RWPE2 (cell line): Measurements from ENCODE around the gene KHDC4.

Experiments used
- ATAC-seq: fragments of 200-7000 bp; cut with Tn5 transposase; 3 replicates; pipeline ENCODE4 v1.9.1; 2021; ENCODE audit warnings: low read depth
- DNase-seq: peaks from one replicate; pipeline ENCODE4 v3.0.0-alpha.2; 2020; ENCODE audit warnings: low spot score
- H3K27ac ChIP-seq: fragments of 450-650 bp; 2 replicates; pipeline ENCODE4 v1.5.1; 2017; ENCODE audit warnings: mild to moderate bottlenecking; ENCODE audit not compliant: poor library complexity, severe bottlenecking
- H3K27me3 ChIP-seq: fragments of 250-450 bp; sonication (Bioruptor Pico); 2 replicates; pipeline ENCODE4 v1.5.1; 2021; ENCODE audit warnings: mild to moderate bottlenecking, moderate library complexity; ENCODE audit not compliant: insufficient read depth, poor library complexity, severe bottlenecking
- H3K36me3 ChIP-seq: fragments of 250-450 bp; sonication (Bioruptor Pico); 2 replicates; pipeline ENCODE4 v1.5.1; 2020; ENCODE audit warnings: low read depth, mild to moderate bottlenecking, moderate library complexity
- H3K4me1 ChIP-seq: fragments of 250-450 bp; sonication (Bioruptor Pico); 2 replicates; pipeline ENCODE4 v1.5.1; 2021; ENCODE audit warnings: mild to moderate bottlenecking, moderate library complexity; ENCODE audit not compliant: insufficient read depth, poor library complexity, severe bottlenecking
- H3K4me3 ChIP-seq: fragments of 250-450 bp; sonication (Bioruptor Pico); 2 replicates; pipeline ENCODE4 v1.5.1; 2021; ENCODE audit warnings: mild to moderate bottlenecking, moderate library complexity; ENCODE audit not compliant: severe bottlenecking
- H3K9me3 ChIP-seq: fragments of 250-450 bp; sonication (Bioruptor Pico); 2 replicates; pipeline ENCODE4 v1.5.1; 2021; ENCODE audit warnings: mild to moderate bottlenecking, moderate library complexity; ENCODE audit not compliant: severe bottlenecking
- TF ChIP-seq, protein P1 (sequence below): fragments of 450-650 bp; IDR thresholded peaks from one replicate; pipeline ENCODE4 v1.5.1; 2017; ENCODE audit warnings: mild to moderate bottlenecking, moderate library complexity; ENCODE audit not compliant: poor library complexity, severe bottlenecking

KHDC4 gene

DNA sequence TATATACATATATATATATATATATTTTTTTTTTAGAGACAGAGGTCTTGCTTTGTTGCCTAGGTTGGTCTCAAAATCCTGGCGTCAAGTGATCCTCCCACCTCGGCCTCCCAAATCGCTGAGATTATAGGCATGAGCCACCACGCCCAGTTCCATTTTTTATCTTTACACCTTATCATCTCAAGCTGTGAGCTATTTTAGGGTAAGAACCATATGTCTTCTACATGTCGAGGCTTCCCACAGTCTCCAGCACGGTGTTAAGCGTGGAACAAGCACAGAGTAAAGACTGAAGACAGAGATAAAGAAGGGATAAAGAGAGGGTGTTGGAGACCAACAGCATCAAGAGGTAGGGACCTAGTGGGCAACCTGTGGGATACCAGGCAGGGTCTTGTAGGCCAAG lies 30.0 kb upstream of the KHDC4 start:
- DNase-seq (no peak), ATAC-seq (no peak)
- Histone ChIP-seq H3K9me3 (no peaks in the 10 kb centered on the region), H3K27me3 (no peaks in the 10 kb centered on the region), H3K4me3 (no peak overlapping the region), H3K36me3 (peaks cover 95% of the 10 kb centered on the region), H3K27ac (peak overlapping the region; percentile 7), H3K4me1 (peaks cover 22% of the 10 kb centered on the region)
- TF ChIP-seq, protein P1, sequence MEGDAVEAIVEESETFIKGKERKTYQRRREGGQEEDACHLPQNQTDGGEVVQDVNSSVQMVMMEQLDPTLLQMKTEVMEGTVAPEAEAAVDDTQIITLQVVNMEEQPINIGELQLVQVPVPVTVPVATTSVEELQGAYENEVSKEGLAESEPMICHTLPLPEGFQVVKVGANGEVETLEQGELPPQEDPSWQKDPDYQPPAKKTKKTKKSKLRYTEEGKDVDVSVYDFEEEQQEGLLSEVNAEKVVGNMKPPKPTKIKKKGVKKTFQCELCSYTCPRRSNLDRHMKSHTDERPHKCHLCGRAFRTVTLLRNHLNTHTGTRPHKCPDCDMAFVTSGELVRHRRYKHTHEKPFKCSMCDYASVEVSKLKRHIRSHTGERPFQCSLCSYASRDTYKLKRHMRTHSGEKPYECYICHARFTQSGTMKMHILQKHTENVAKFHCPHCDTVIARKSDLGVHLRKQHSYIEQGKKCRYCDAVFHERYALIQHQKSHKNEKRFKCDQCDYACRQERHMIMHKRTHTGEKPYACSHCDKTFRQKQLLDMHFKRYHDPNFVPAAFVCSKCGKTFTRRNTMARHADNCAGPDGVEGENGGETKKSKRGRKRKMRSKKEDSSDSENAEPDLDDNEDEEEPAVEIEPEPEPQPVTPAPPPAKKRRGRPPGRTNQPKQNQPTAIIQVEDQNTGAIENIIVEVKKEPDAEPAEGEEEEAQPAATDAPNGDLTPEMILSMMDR = no peak

DNA sequence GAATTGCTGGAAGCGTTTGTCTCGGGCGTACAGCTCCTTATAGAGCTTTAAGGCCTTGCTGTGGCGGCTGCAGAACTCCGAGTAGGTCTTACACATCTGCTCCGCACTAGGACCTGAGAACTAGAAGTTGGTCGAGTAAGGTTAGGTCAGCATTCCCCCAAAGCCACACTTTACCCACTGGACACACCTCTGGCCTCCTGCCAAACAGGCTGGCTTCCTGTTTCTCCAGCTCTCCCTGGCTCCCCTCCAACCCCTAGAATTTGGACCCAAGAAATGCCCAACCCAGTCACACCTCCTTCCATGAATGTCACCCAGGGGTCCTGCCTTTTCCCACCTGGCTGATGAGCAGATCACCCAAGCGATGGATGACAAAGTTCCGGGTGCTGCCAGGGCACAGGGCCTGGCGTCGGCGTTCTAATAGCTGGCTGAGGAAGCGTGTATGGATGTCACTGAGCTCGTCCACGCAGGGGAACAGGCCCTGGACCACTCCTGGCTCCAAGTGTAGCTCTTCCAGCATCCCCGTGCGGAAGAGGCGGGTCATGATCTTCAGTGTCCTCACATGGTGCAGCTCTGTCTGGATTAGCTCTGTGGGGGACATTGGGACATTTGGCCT lies 28.5 kb upstream of the KHDC4 start:
- H3K4me1 ChIP-seq = peaks cover 22% of the 10 kb centered on the region
- peaks cover 95% of the 10 kb centered on the region for H3K36me3 ChIP-seq
- peak overlapping the region; percentile 86 for H3K27ac ChIP-seq
- H3K4me3 ChIP-seq = no peak overlapping the region
- TF ChIP-seq, protein P1 = no peak
- H3K27me3 ChIP-seq = no peaks in the 10 kb centered on the region
- ATAC-seq (peak; percentile 17), DNase-seq (no peak)
- no peaks in the 10 kb centered on the region for H3K9me3 ChIP-seq

DNA sequence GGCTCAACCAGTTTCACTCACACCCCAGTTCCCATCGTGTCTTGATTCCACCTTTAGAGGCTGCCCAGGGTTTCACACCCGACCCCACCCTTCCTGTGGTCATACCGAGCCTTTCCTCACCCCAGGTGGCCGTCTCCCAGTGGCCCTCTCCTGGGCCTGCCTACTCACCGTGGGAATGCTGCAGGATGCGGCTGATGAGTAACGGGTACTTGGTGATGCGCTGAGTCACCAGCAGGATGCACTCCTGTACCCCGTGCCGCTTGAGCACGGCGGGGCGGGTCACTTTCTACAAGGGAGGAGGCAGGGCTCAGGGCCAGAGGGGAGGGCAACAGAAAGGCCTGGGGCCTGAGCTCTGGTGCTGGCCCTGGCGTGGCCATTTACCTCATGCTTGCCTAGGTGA lies 27.7 kb upstream of the KHDC4 start:
- H3K27ac ChIP-seq = peak overlapping the region; percentile 86
- peak; percentile 97 for ATAC-seq
- no peaks in the 10 kb centered on the region for H3K27me3 ChIP-seq
- TF ChIP-seq, protein P1 = peak; percentile 51
- peak; percentile 99 for DNase-seq
- H3K4me3 ChIP-seq = no peak overlapping the region
- H3K36me3 ChIP-seq = peaks cover 95% of the 10 kb centered on the region
- no peaks in the 10 kb centered on the region for H3K9me3 ChIP-seq
- H3K4me1 ChIP-seq = peaks cover 22% of the 10 kb centered on the region

DNA sequence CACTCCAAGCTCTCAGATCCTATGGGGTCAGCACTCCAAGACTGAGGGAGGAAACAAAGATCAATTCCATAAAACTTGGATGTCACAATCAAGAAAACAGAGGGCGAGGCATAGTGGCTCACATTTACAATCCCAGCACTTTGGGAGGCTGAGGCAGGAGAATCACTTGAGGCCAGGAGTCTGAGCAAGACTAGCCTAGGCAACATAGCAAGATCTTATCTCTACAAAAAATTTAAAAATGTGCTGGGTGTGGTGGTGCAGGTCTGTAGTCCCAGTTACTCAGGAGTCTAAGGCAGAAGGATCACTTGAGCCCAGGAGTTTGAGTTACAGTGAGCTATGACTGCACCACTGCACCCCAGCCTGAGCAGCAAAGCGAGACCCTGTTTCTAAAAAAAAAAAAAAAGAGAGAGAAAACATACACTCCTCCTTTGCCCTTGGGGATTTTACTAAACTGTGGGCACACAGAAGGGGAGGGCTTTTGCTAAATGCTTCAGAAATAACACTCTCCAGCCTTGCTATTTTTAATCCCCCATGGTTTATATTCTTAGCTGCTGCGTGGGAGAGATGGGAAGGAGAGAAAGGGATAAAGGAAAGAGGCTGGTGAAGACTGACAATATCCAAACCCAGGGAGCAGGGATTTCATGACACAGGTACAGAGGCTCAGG lies 26.0 kb upstream of the KHDC4 start:
- Histone ChIP-seq H3K9me3 (no peaks in the 10 kb centered on the region), H3K4me1 (peaks cover 22% of the 10 kb centered on the region), H3K27ac (peak overlapping the region; percentile 86), H3K36me3 (peaks cover 95% of the 10 kb centered on the region), H3K27me3 (no peaks in the 10 kb centered on the region), H3K4me3 (no peak overlapping the region)
- TF ChIP-seq, protein P1 = no peak
- no peak for ATAC-seq
- DNase-seq = no peak

DNA sequence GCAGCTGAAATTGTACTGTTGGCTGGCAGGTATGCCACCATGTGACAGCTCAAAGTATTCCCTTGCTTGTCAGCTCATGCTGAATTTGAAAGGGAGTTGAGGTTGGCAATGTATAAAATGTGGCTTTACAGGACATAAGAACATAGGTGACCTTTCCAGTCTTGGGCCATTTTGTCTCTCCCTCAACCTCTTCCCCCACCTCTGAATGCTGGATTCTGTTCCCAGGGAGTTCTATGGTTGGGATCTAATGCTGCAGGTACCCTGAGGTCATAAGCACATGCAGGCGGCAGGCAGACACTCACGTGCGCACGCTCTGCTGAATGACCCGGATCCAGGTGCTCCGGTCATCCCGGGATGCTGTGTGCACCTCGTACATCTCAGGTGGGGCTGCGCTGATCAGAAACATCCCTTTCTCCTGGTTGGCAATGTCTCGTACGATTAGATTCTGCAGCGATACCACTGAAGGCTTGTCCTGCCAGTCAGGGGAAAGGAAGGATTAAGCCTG lies 23.2 kb upstream of the KHDC4 start:
- no peak overlapping the region for H3K27ac ChIP-seq
- no peak overlapping the region for H3K4me3 ChIP-seq
- TF ChIP-seq, protein P1 = no peak
- DNase-seq (no peak), ATAC-seq (no peak)
- H3K36me3 ChIP-seq = peaks cover 94% of the 10 kb centered on the region
- H3K27me3 ChIP-seq = no peaks in the 10 kb centered on the region
- H3K9me3 ChIP-seq = no peaks in the 10 kb centered on the region
- peaks cover 15% of the 10 kb centered on the region for H3K4me1 ChIP-seq
